DOHH2 (cell line): ENCODE results near the gene SMIM10L2A.

Experiments
- H3F3A ChIP-seq: fragments of 200-600 bp; sonication (generic), shearing (Covaris generic); 2 replicates; pipeline ENCODE4 v1.6.0; 2016; ENCODE audit warnings: antibody characterized with exemption, mild to moderate bottlenecking; ENCODE audit not compliant: control insufficient read depth, insufficient read depth
- H3K27ac ChIP-seq: fragments of 200-600 bp; sonication (generic); 2 replicates; pipeline ENCODE4 v1.5.1; 2014; ENCODE audit warnings: low read depth, mild to moderate bottlenecking, low read length, moderate library complexity
- H3K27me3 ChIP-seq: fragments of 200-600 bp; sonication (generic); 2 replicates; pipeline ENCODE4 v1.6.1; 2014; ENCODE audit warnings: mild to moderate bottlenecking, low read length, mixed read lengths; ENCODE audit not compliant: control insufficient read depth
- H3K36me3 ChIP-seq: fragments of 200-600 bp; sonication (generic); 2 replicates; pipeline ENCODE4 v1.6.1; 2014; ENCODE audit warnings: mild to moderate bottlenecking, low read length, moderate library complexity, mixed read lengths; ENCODE audit not compliant: control insufficient read depth
- H3K4me1 ChIP-seq: fragments of 200-600 bp; sonication (generic); 2 replicates; pipeline ENCODE4 v1.6.1; 2014; ENCODE audit warnings: mild to moderate bottlenecking, low read length, mixed read lengths; ENCODE audit not compliant: control insufficient read depth
- H3K4me2 ChIP-seq: fragments of 200-600 bp; sonication (generic); 2 replicates; pipeline ENCODE4 v1.6.0; 2014; ENCODE audit warnings: mild to moderate bottlenecking, low read length, moderate library complexity
- H3K4me3 ChIP-seq: fragments of 200-600 bp; sonication (generic); 2 replicates; pipeline ENCODE4 v1.5.1; 2014; ENCODE audit warnings: mild to moderate bottlenecking, low read length, mixed read lengths
- H3K79me2 ChIP-seq: fragments of 200-600 bp; sonication (generic); 2 replicates; pipeline ENCODE4 v1.6.1; 2014; ENCODE audit warnings: mild to moderate bottlenecking, low read length, mixed read lengths; ENCODE audit not compliant: control insufficient read depth
- H3K9me2 ChIP-seq: fragments of 200-600 bp; sonication (generic); replicated peaks from 2 replicates; pipeline ENCODE4 v1.6.1; 2014; ENCODE audit warnings: mild to moderate bottlenecking, low read length, mixed read lengths; ENCODE audit not compliant: control insufficient read depth
- H3K9me3 ChIP-seq: fragments of 200-600 bp; sonication (generic); 2 replicates; pipeline ENCODE4 v1.6.1; 2014; ENCODE audit warnings: antibody characterized with exemption, low read length, mixed read lengths; ENCODE audit not compliant: control insufficient read depth, insufficient read depth
- H4K20me1 ChIP-seq: fragments of 200-600 bp; sonication (generic); 2 replicates; pipeline ENCODE4 v1.6.0; 2014; ENCODE audit warnings: low read depth, mild to moderate bottlenecking, antibody characterized with exemption, low read length, moderate library complexity; ENCODE audit not compliant: control insufficient read depth, insufficient read depth
- EZH2phosphoT487 ChIP-seq: fragments of 200-600 bp; sonication (generic); IDR thresholded peaks from 2 replicates; pipeline ENCODE4 v1.6.1; 2017; ENCODE audit warnings: borderline replicate concordance, mild to moderate bottlenecking, antibody characterized with exemption, low read length, moderate library complexity, mixed read lengths
- TF ChIP-seq, protein P1 (sequence below): fragments of 200-600 bp; sonication (generic); IDR thresholded peaks from one replicate; pipeline ENCODE4 v1.5.1; 2014; ENCODE audit warnings: antibody characterized with exemption, mild to moderate bottlenecking, low read depth, low read length; ENCODE audit not compliant: poor library complexity, severe bottlenecking

Gene SMIM10L2A

GRCh38 chrX:135434258-135435138, 12.8 kb downstream of the SMIM10L2A start:
- no peaks in the 10 kb centered on the region for H3K4me1 ChIP-seq
- H3K79me2 ChIP-seq: no peaks in the 10 kb centered on the region
- H3K9me3 ChIP-seq: no peaks in the 10 kb centered on the region
- no peak overlapping the region for H3K27ac ChIP-seq
- no peak overlapping the region for H3K4me3 ChIP-seq
- H4K20me1 ChIP-seq: no peaks in the 10 kb centered on the region
- no peaks in the 10 kb centered on the region for H3K9me2 ChIP-seq
- peaks cover 2% of the 10 kb centered on the region; the same call in 1 of the 2 replicates for H3K27me3 ChIP-seq
- H3F3A ChIP-seq: no peaks in the 10 kb centered on the region
- H3K4me2 ChIP-seq: no peak overlapping the region
- TF ChIP-seq, protein P1, sequence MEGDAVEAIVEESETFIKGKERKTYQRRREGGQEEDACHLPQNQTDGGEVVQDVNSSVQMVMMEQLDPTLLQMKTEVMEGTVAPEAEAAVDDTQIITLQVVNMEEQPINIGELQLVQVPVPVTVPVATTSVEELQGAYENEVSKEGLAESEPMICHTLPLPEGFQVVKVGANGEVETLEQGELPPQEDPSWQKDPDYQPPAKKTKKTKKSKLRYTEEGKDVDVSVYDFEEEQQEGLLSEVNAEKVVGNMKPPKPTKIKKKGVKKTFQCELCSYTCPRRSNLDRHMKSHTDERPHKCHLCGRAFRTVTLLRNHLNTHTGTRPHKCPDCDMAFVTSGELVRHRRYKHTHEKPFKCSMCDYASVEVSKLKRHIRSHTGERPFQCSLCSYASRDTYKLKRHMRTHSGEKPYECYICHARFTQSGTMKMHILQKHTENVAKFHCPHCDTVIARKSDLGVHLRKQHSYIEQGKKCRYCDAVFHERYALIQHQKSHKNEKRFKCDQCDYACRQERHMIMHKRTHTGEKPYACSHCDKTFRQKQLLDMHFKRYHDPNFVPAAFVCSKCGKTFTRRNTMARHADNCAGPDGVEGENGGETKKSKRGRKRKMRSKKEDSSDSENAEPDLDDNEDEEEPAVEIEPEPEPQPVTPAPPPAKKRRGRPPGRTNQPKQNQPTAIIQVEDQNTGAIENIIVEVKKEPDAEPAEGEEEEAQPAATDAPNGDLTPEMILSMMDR: no peak
- TF ChIP-seq EZH2phosphoT487: no peak
- H3K36me3 ChIP-seq: no peaks in the 10 kb centered on the region

DNA sequence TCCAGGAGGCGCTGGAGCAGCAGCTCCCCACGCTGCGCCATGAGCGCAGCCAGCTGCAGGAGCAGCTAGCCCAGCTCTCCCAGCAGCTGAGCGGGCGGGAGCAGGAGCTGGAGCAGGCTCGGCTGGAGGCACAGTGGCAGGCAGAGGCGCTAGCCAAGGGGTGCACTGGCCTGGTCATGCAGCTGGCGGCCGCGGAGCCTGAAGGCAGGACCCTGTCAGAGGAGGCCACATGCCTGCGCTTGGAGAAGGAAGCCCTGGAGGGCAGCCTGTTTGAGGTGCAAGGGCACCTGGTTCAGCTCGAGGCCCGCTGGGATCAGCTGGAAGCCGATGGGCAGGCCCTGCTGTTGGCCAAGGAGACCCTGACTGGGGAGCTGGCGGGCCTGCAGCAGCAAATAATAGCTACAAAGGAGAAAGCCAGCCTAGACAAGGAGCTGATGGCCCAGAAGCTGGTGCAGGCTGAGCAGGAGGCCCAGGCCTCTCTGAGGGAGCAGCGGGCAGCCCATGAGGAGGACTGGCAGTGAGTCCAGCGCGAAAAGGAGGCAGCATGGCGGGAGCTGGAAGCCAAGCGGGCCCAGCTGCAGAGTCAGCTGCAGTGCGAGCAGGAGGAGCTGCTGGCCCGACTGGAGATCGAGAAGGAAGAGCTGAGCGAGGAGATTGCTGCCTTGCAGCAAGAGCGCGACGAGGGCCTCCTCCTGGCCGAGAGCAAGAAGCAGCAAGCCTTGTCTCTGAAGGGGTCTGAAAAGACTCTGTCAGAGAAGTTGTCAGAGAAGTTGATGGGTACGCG, 13.6 kb downstream of the SMIM10L2A start:
- H3K4me1 ChIP-seq: no peaks in the 10 kb centered on the region
- H3K4me3 ChIP-seq: no peak overlapping the region
- TF ChIP-seq, protein P1: no peak
- no peak for TF ChIP-seq EZH2phosphoT487
- H3K27me3 ChIP-seq: no peaks in the 10 kb centered on the region
- H3K36me3 ChIP-seq: no peaks in the 10 kb centered on the region
- no peaks in the 10 kb centered on the region for H3K9me2 ChIP-seq
- no peak overlapping the region for H3K4me2 ChIP-seq
- H3F3A ChIP-seq: no peaks in the 10 kb centered on the region
- no peaks in the 10 kb centered on the region for H3K79me2 ChIP-seq
- no peak overlapping the region for H3K27ac ChIP-seq
- H3K9me3 ChIP-seq: no peaks in the 10 kb centered on the region
- H4K20me1 ChIP-seq: no peaks in the 10 kb centered on the region

- Histone ChIP-seq H4K20me1 (no peaks in the 10 kb centered on the region), H3K9me3 (no peaks in the 10 kb centered on the region), H3K4me3 (no peak overlapping the region), H3F3A (no peaks in the 10 kb centered on the region), H3K4me1 (no peaks in the 10 kb centered on the region), H3K27ac (no peak overlapping the region), H3K27me3 (no peaks in the 10 kb centered on the region), H3K9me2 (no peaks in the 10 kb centered on the region), H3K4me2 (no peak overlapping the region), H3K79me2 (no peaks in the 10 kb centered on the region), H3K36me3 (no peaks in the 10 kb centered on the region)
- TF ChIP-seq EZH2phosphoT487: no peak
- TF ChIP-seq, protein P1: no peak
Measured at GRCh38 chrX:135435933-135436332, 14.2 kb downstream of the SMIM10L2A start.
